Mesothelial cell of epicardium (in vitro differentiated cells): Measurements from ENCODE around the gene TMEM200C. TPM values are rescaled to one million over a fixed set of nuclear protein-coding genes. Genes with fewer than 3 reads are reported as not detected.
"Not testable (repeated sequence)": the region's sequence is repeated elsewhere in the genome, so short reads cannot be mapped to it uniquely, and the experiment has no call there.

ENCODE experiments used
- DNase-seq, 2 experiments: peaks; one replicate each; pipeline ENCODE4 v3.0.0; 2021; ENCODE audit warnings: low spot score in 2 of 2; ENCODE audit not compliant: unreplicated experiment in 2 of 2
- H3K27ac Mint-ChIP-seq: 2 replicates; pipeline ENCODE4 v1.8.0; 2021; ENCODE audit warnings: mixed read lengths
- H3K27me3 Mint-ChIP-seq: 2 replicates; pipeline ENCODE4 v1.8.0; 2021; ENCODE audit warnings: low read depth, mixed read lengths
- H3K36me3 Mint-ChIP-seq: 2 replicates; pipeline ENCODE4 v1.8.0; 2021; ENCODE audit warnings: mixed read lengths
- H3K4me1 Mint-ChIP-seq: 2 replicates; pipeline ENCODE4 v1.8.0; 2021; ENCODE audit warnings: mixed read lengths
- H3K4me3 Mint-ChIP-seq: 2 replicates; pipeline ENCODE4 v1.8.0; 2021; ENCODE audit warnings: mild to moderate bottlenecking, moderate library complexity, mixed read lengths
- H3K9me3 Mint-ChIP-seq: 2 replicates; pipeline ENCODE4 v1.8.0; 2021; ENCODE audit warnings: mixed read lengths
- CTCF ChIP-seq: fragments of 200-600 bp; sonication (generic); IDR thresholded peaks from one replicate; pipeline ENCODE4 v1.5.0; 2021; ENCODE audit warnings: antibody characterized with exemption; ENCODE audit not compliant: unreplicated experiment
- total RNA-seq: library from RNA; stranded (reverse); gene quantifications from 3 replicates; pipeline ENCODE4 v1.2.1, GENCODE V29; 2021

The TMEM200C gene
- total RNA-seq, 1 donor from 2014 or later: 9.5 TPM

DNA sequence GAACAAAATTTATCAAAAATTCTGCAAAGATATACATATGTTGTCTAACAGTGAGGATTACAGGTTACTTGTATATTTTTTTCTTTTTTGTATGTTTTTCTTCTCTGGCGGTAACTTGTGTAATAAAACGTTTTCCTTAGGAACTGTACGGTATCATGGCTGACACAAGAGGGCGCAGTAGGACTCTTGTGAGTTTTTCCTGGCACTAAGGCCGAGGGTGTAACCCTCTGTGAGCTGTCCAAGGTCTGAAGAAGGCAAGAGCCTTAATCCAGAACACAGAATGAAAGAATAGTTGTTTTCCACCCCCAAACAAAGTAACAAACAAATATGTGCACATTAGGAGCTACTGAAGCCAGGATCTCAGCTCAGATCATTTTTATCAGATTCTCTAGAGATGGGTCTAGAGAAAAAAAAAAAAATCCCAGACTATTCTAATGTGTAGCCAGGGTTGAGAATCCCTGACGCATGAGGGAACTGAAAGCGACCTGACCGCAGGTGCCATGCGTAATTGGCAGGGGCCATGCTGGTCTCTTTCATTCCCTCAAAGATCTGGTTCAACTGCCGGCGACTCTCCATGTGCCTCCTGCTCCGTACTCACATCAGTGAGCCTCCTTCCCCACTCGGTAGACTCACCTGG lies 27.0 kb downstream of the TMEM200C start:
- H3K27ac Mint-ChIP-seq: no peak overlapping the region
- H3K9me3 Mint-ChIP-seq: peaks cover 2% of the 10 kb centered on the region
- TF ChIP-seq CTCF: peak; percentile 79
- no peaks in the 10 kb centered on the region for H3K36me3 Mint-ChIP-seq
- no peaks in the 10 kb centered on the region for H3K4me1 Mint-ChIP-seq
- H3K27me3 Mint-ChIP-seq: peaks cover 6% of the 10 kb centered on the region
- H3K4me3 Mint-ChIP-seq: no peak overlapping the region
- DNase-seq: peak; percentile 57 to 81

DNA sequence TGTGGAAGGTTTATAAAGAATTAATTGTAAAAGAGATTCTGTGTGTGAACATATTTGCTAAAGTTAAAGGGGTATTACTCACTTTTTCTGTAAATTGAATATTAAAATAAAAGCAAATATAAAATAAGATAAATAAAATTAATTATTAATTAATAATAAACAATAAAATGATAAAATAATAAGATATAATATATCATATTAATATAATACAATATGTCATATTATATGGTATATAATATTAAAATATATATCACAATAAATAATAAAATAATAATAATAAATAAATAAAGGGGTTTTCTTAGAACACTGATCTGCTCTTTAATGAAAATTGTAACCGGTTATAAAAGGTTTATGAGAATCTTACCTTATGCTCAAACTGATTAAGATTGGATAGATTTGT lies 29.8 kb downstream of the TMEM200C start:
- no peaks in the 10 kb centered on the region for H3K4me1 Mint-ChIP-seq
- peaks cover 2% of the 10 kb centered on the region for H3K27me3 Mint-ChIP-seq
- H3K9me3 Mint-ChIP-seq: peaks cover 19% of the 10 kb centered on the region
- peaks cover 4% of the 10 kb centered on the region for H3K36me3 Mint-ChIP-seq
- TF ChIP-seq CTCF: no peak
- no peak for DNase-seq
- no peak overlapping the region for H3K4me3 Mint-ChIP-seq
- H3K27ac Mint-ChIP-seq: no peak overlapping the region

DNA sequence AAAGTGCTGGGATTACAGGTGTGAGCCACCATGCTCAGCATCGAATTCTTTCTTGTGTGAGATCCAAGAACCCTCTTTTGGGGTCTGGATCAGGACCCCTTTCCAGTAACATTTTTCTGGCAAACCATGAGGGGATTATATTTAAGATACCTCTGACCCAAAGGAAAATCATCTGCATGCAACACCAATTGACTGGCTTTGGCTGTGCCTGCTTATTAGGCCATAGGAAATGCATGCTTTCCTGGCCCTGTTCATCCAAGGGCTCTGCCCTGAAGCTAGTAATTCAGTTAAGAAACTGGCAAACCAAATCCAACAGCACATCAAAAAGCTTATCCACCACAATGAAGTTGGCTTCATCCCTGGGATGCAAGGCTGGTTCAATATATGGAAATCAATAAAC lies 33.2 kb downstream of the TMEM200C start:
- H3K36me3 Mint-ChIP-seq, H3K4me3 Mint-ChIP-seq, DNase-seq, H3K27me3 Mint-ChIP-seq, H3K27ac Mint-ChIP-seq, H3K4me1 Mint-ChIP-seq: not testable (repeated sequence)
- peaks cover 33% of the 10 kb centered on the region for H3K9me3 Mint-ChIP-seq

DNA sequence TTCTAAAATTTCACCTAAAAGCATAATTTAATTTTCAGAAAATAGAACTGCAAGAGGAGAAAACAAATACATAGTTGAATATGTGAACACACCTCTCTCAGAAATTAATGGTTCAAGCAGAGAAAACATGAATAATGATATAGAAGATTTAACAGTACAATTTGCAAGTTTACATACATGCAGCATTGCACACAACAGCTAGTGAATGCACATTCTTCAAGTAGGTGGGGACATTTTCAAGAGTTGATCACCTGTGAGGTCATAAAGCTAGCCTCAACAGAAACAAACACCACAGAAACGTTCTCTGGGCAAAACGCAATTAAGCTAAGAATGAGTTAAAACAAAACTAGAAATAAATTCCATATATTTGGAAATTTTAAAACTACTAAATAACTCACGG lies 38.1 kb downstream of the TMEM200C start:
- Mint-ChIP-seq H3K9me3 (peaks cover 21% of the 10 kb centered on the region), H3K36me3 (peaks cover 3% of the 10 kb centered on the region), H3K27ac (no peak overlapping the region), H3K27me3 (no peaks in the 10 kb centered on the region), H3K4me1 (no peaks in the 10 kb centered on the region), H3K4me3 (no peak overlapping the region)
- no peak for DNase-seq
- no peak for TF ChIP-seq CTCF

- Mint-ChIP-seq H3K4me3 (no peak overlapping the region), H3K27ac (no peak overlapping the region), H3K4me1 (no peaks in the 10 kb centered on the region), H3K27me3 (no peaks in the 10 kb centered on the region), H3K9me3 (no peaks in the 10 kb centered on the region), H3K36me3 (no peaks in the 10 kb centered on the region)
- TF ChIP-seq CTCF: no peak
- no peak for DNase-seq
Measured at GRCh38 chr18:5853253-5853652, 42.1 kb downstream of the TMEM200C start.

DNA sequence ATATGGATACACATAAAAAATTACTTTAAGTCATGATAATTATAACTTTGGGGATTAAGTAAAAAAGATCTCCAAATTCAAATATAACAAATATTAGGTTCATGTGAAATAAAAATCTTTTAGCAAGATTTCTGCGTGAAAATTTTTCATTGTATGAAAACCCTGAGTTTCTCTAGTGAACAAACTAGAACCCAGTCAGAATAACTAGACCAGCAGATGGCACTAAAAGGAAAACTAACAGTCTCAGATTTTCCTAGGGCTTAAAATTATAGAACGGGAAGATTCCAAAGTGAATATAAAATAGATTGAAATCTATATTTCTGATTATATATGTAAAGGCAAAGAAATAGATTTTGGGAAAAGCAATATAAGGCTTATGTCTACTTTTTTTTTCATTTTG lies 43.3 kb downstream of the TMEM200C start:
- TF ChIP-seq CTCF: no peak
- H3K36me3 Mint-ChIP-seq: no peaks in the 10 kb centered on the region
- no peaks in the 10 kb centered on the region for H3K9me3 Mint-ChIP-seq
- DNase-seq: no peak
- H3K27ac Mint-ChIP-seq: no peak overlapping the region
- H3K4me1 Mint-ChIP-seq: no peaks in the 10 kb centered on the region
- H3K27me3 Mint-ChIP-seq: no peaks in the 10 kb centered on the region
- no peak overlapping the region for H3K4me3 Mint-ChIP-seq
